GM23338 (cell line): ENCODE measurements around the gene FGF23. TPM values are rescaled to one million over a fixed set of nuclear protein-coding genes. Genes with fewer than 3 reads are reported as not detected.

Source experiments
- ATAC-seq: fragments of 200-7000 bp; cut with Tn5 transposase; 3 replicates; pipeline ENCODE4 v1.9.1; 2020
- DNase-seq: peaks from one replicate; pipeline ENCODE4 v3.0.0-alpha.2; 2015; ENCODE audit warnings: low spot score
- H2AFZ ChIP-seq: fragments of 200-600 bp; sonication (generic); 2 replicates; pipeline ENCODE4 v1.8.0; 2016; ENCODE audit warnings: antibody characterized with exemption, mild to moderate bottlenecking, moderate library complexity
- H3F3A ChIP-seq: fragments of 200-600 bp; sonication (generic); replicated peaks from 2 replicates; pipeline ENCODE4 v1.8.0; 2017; ENCODE audit warnings: antibody characterized with exemption, mixed run types, low read depth
- H3K27ac ChIP-seq: fragments of 200-600 bp; sonication (generic); 2 replicates; pipeline ENCODE4 v1.6.1; 2016; ENCODE audit warnings: low read depth
- H3K27me3 ChIP-seq: fragments of 200-600 bp; sonication (generic); 2 replicates; pipeline ENCODE4 v1.8.0; 2016; ENCODE audit warnings: mild to moderate bottlenecking, mixed run types, moderate library complexity; ENCODE audit not compliant: insufficient read depth
- H3K36me3 ChIP-seq: fragments of 200-600 bp; sonication (generic); 2 replicates; pipeline ENCODE4 v1.8.0; 2016; ENCODE audit warnings: mild to moderate bottlenecking; ENCODE audit not compliant: insufficient read depth
- H3K4me1 ChIP-seq: fragments of 200-600 bp; sonication (generic); 2 replicates; pipeline ENCODE4 v1.8.0; 2016; ENCODE audit warnings: mild to moderate bottlenecking, moderate library complexity; ENCODE audit not compliant: insufficient read depth
- H3K4me2 ChIP-seq: fragments of 200-600 bp; sonication (generic); 2 replicates; pipeline ENCODE4 v1.7.1; 2017; ENCODE audit warnings: mixed run types
- H3K4me3 ChIP-seq: fragments of 200-600 bp; sonication (generic); 2 replicates; pipeline ENCODE4 v1.6.1; 2016; ENCODE audit warnings: mixed run types
- H3K79me2 ChIP-seq: fragments of 200-600 bp; sonication (generic); replicated peaks from 2 replicates; pipeline ENCODE4 v1.8.0; 2017; ENCODE audit warnings: mild to moderate bottlenecking; ENCODE audit not compliant: insufficient read depth
- H3K9me2 ChIP-seq: fragments of 200-600 bp; sonication (generic); 2 replicates; pipeline ENCODE4 v1.8.0; 2017; ENCODE audit not compliant: insufficient read depth
- H4K20me1 ChIP-seq: fragments of 200-600 bp; sonication (generic); replicated peaks from 2 replicates; pipeline ENCODE4 v1.8.0; 2017; ENCODE audit warnings: mild to moderate bottlenecking; ENCODE audit not compliant: insufficient read depth
- H3K27ac Mint-ChIP-seq: 2 replicates; pipeline ENCODE4 v1.8.0; 2020; ENCODE audit warnings: inconsistent platforms, mild to moderate bottlenecking, moderate library complexity, mixed read lengths
- H3K27me3 Mint-ChIP-seq: 3 replicates; pipeline ENCODE4 v1.8.0; 2022; ENCODE audit warnings: low read depth, mild to moderate bottlenecking, moderate library complexity, mixed read lengths, inconsistent platforms; ENCODE audit not compliant: insufficient read depth, poor library complexity
- H3K36me3 Mint-ChIP-seq: 3 replicates; pipeline ENCODE4 v1.8.0; 2021; ENCODE audit warnings: low read depth, mild to moderate bottlenecking, inconsistent platforms, moderate library complexity, mixed read lengths
- H3K4me1 Mint-ChIP-seq: 3 replicates; pipeline ENCODE4 v1.8.0; 2020; ENCODE audit warnings: mild to moderate bottlenecking, inconsistent platforms, mixed read lengths
- H3K4me3 Mint-ChIP-seq: 3 replicates; pipeline ENCODE4 v1.8.0; 2021; ENCODE audit warnings: moderate library complexity, mild to moderate bottlenecking, inconsistent platforms, mixed read lengths
- H3K9me3 Mint-ChIP-seq: 3 replicates; pipeline ENCODE4 v1.8.0; 2020; ENCODE audit warnings: moderate library complexity, mild to moderate bottlenecking, inconsistent platforms, mixed read lengths
- CREB1 ChIP-seq: fragments of 250-450 bp; sonication (Bioruptor Pico); IDR thresholded peaks from 2 replicates; pipeline ENCODE4 v1.5.0; 2020; ENCODE audit warnings: low read depth, mild to moderate bottlenecking, moderate library complexity
- EZH2 ChIP-seq: fragments of 200-600 bp; sonication (generic); IDR thresholded peaks from one replicate; pipeline ENCODE4 v1.8.0; 2017; ENCODE audit warnings: antibody characterized with exemption, mild to moderate bottlenecking, low read depth; ENCODE audit not compliant: unreplicated experiment
- EZH2phosphoT487 ChIP-seq: fragments of 200-600 bp; sonication (generic); IDR thresholded peaks from one replicate; pipeline ENCODE4 v1.8.1; 2018; ENCODE audit warnings: antibody characterized with exemption; ENCODE audit not compliant: unreplicated experiment
- JUNB ChIP-seq: IDR thresholded peaks from one replicate; pipeline ENCODE4 v1.6.1; 2016; ENCODE audit warnings: antibody characterized with exemption; ENCODE audit not compliant: unreplicated experiment
- POLR2AphosphoS5 ChIP-seq: IDR thresholded peaks from 2 replicates; pipeline ENCODE4 v1.6.1; 2016; ENCODE audit warnings: antibody characterized with exemption, low read depth
- STAT1 ChIP-seq: IDR thresholded peaks from one replicate; pipeline ENCODE4 v1.6.1; 2016; ENCODE audit warnings: antibody characterized with exemption; ENCODE audit not compliant: unreplicated experiment
- ZNF114 ChIP-seq: fragments of 250-450 bp; sonication (Bioruptor Pico); IDR thresholded peaks from 2 replicates; pipeline ENCODE4 v1.5.0; 2020; ENCODE audit warnings: mild to moderate bottlenecking, moderate library complexity
- ZNF331 ChIP-seq: fragments of 250-450 bp; sonication (Bioruptor Pico); IDR thresholded peaks from 2 replicates; pipeline ENCODE4 v1.5.0; 2020; ENCODE audit warnings: low read depth, mild to moderate bottlenecking, moderate library complexity
- long read RNA-seq: library from polyadenylated mRNA; unstranded; transcript quantifications from one replicate; pipeline ENCODE4 v2.0.0, GENCODE V29; 2020; ENCODE audit not compliant: unreplicated experiment
- polyA plus RNA-seq: library from polyadenylated mRNA; unstranded; fragments of >200 nt; fragmentation: Nextera tagmentation; extraction: Ambion mirVana; gene quantifications from 2 replicates; pipeline ENCODE4 v1.2.1, GENCODE V29; 2016
- total RNA-seq: library from RNA; depleted of rRNA; stranded (reverse); fragments of >200 nt; shearing (Covaris generic); gene quantifications from 2 replicates; pipeline ENCODE4 v1.2.3, GENCODE V29; 2014; rRNA removed
- TF ChIP-seq, protein P1 (sequence below): IDR thresholded peaks from one replicate; pipeline ENCODE4 v1.6.1; 2018; ENCODE audit warnings: antibody characterized with exemption; ENCODE audit not compliant: unreplicated experiment
- TF ChIP-seq, protein P2 (sequence below): fragments of 250-450 bp; sonication (Bioruptor Pico); IDR thresholded peaks from 2 replicates; pipeline ENCODE4 v1.5.0; 2020; ENCODE audit warnings: mild to moderate bottlenecking, moderate library complexity
- TF ChIP-seq, protein P3 (sequence below): IDR thresholded peaks from 2 replicates; pipeline ENCODE4 v1.6.1; 2016; ENCODE audit warnings: antibody characterized with exemption

Gene FGF23
- total RNA-seq (0.23 and 0.56 TPM in 2 replicates), polyA plus RNA-seq (0.19 and 0.44 TPM in 2 replicates)
- long read RNA-seq, result 0 reads

DNA sequence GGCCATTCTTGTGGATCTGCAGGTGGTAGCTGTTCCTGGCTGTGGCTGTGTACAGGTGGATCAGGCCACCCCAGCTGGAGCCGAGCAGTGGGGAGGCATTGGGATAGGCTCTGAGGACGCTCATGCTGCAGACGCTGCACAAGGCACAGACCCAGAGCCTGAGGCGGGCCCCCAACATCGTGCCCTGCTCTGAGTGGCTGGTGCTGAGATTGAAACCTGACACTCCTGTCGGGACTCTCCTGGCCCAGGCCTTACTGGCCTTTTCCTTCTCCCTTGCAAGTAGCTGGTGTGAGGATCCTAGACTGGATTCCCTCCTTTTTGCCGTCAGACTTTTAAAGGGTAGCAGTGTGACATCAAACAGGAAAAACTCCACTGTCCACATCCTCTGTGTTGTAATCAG lies at the start of gene FGF23:
FGF23 (minus strand) TSS at position 308 of the 400 bp plus-strand sequence; CDS start at position 178, 130 bp downstream.
- peak; percentile 90 for DNase-seq
- TF ChIP-seq POLR2AphosphoS5, result peak; percentile 47; the same call in 1 of the 2 replicates
- no peak for TF ChIP-seq ZNF114 (CRISPR knock-in tag)
- Histone ChIP-seq H4K20me1 (no peaks in the 10 kb centered on the region), H3F3A (no peaks in the 10 kb centered on the region), H2AFZ (peak within 1 kb of the TSS; percentile 95), H3K79me2 (no peaks in the 10 kb centered on the region), H3K27me3 (no peaks in the 10 kb centered on the region), H3K9me2 (no peaks in the 10 kb centered on the region), H3K36me3 (no peaks in the 10 kb centered on the region), H3K27ac (no peak within 1 kb of the TSS), H3K4me2 (0 out of 2 replicates have a peak within 1 kb of the TSS, but pooled peaks have one; percentile 38), H3K4me3 (no peak within 1 kb of the TSS), H3K4me1 (peaks cover 5% of the 10 kb centered on the region; the same call in 1 of the 2 replicates)
- Mint-ChIP-seq H3K27ac (no peak within 1 kb of the TSS), H3K4me1 (peaks cover 4% of the 10 kb centered on the region), H3K9me3 (no peaks in the 10 kb centered on the region), H3K4me3 (no peak within 1 kb of the TSS), H3K36me3 (no peaks in the 10 kb centered on the region), H3K27me3 (peaks cover 2% of the 10 kb centered on the region)
- peak; percentile 98 for ATAC-seq

DNA sequence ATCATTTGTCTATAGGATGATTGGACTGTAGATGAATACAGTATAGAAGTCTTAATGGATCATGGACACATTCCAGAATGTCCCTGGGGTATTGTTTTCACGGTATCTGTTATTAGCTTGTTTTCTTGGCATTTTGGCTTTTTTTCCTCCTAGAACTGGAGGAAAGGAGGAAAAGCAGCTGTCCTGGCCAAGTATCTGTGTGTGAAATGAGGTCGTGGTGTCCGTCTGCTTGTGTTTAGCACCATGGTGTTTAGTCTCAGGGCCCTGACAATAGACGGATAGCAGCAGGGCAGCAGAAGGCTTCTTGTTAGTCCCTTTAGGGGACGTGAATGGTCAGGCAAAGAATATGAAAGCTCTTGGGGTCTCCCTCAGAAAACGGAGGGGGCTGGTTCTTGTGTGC lies 44.9 kb upstream of the FGF23 start:
- H3K36me3 ChIP-seq, result no peaks in the 10 kb centered on the region
- no peak for DNase-seq
- H3F3A ChIP-seq, result no peaks in the 10 kb centered on the region
- H3K79me2 ChIP-seq, result no peaks in the 10 kb centered on the region
- H3K4me1 ChIP-seq, result no peaks in the 10 kb centered on the region
- no peak overlapping the region for H3K4me3 Mint-ChIP-seq
- H3K4me3 ChIP-seq, result no peak overlapping the region
- peaks cover 2% of the 10 kb centered on the region for H3K27me3 Mint-ChIP-seq
- H3K27ac Mint-ChIP-seq, result no peak overlapping the region
- H3K4me2 ChIP-seq, result no peak overlapping the region
- no peaks in the 10 kb centered on the region for H3K36me3 Mint-ChIP-seq
- no peaks in the 10 kb centered on the region for H4K20me1 ChIP-seq
- H3K4me1 Mint-ChIP-seq, result peaks cover 4% of the 10 kb centered on the region; the same call in 2 of the 3 replicates
- H2AFZ ChIP-seq, result peak overlapping the region; percentile 43; the same call in 1 of the 2 replicates
- H3K27me3 ChIP-seq, result no peaks in the 10 kb centered on the region
- no peak for ATAC-seq
- no peak overlapping the region for H3K27ac ChIP-seq
- H3K9me3 Mint-ChIP-seq, result no peaks in the 10 kb centered on the region
- H3K9me2 ChIP-seq, result no peaks in the 10 kb centered on the region
- TF ChIP-seq ZNF331 (CRISPR knock-in tag), result no peak
- no peak for TF ChIP-seq CREB1
- TF ChIP-seq, protein P1, sequence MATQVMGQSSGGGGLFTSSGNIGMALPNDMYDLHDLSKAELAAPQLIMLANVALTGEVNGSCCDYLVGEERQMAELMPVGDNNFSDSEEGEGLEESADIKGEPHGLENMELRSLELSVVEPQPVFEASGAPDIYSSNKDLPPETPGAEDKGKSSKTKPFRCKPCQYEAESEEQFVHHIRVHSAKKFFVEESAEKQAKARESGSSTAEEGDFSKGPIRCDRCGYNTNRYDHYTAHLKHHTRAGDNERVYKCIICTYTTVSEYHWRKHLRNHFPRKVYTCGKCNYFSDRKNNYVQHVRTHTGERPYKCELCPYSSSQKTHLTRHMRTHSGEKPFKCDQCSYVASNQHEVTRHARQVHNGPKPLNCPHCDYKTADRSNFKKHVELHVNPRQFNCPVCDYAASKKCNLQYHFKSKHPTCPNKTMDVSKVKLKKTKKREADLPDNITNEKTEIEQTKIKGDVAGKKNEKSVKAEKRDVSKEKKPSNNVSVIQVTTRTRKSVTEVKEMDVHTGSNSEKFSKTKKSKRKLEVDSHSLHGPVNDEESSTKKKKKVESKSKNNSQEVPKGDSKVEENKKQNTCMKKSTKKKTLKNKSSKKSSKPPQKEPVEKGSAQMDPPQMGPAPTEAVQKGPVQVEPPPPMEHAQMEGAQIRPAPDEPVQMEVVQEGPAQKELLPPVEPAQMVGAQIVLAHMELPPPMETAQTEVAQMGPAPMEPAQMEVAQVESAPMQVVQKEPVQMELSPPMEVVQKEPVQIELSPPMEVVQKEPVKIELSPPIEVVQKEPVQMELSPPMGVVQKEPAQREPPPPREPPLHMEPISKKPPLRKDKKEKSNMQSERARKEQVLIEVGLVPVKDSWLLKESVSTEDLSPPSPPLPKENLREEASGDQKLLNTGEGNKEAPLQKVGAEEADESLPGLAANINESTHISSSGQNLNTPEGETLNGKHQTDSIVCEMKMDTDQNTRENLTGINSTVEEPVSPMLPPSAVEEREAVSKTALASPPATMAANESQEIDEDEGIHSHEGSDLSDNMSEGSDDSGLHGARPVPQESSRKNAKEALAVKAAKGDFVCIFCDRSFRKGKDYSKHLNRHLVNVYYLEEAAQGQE, result no peak
- TF ChIP-seq, protein P2, sequence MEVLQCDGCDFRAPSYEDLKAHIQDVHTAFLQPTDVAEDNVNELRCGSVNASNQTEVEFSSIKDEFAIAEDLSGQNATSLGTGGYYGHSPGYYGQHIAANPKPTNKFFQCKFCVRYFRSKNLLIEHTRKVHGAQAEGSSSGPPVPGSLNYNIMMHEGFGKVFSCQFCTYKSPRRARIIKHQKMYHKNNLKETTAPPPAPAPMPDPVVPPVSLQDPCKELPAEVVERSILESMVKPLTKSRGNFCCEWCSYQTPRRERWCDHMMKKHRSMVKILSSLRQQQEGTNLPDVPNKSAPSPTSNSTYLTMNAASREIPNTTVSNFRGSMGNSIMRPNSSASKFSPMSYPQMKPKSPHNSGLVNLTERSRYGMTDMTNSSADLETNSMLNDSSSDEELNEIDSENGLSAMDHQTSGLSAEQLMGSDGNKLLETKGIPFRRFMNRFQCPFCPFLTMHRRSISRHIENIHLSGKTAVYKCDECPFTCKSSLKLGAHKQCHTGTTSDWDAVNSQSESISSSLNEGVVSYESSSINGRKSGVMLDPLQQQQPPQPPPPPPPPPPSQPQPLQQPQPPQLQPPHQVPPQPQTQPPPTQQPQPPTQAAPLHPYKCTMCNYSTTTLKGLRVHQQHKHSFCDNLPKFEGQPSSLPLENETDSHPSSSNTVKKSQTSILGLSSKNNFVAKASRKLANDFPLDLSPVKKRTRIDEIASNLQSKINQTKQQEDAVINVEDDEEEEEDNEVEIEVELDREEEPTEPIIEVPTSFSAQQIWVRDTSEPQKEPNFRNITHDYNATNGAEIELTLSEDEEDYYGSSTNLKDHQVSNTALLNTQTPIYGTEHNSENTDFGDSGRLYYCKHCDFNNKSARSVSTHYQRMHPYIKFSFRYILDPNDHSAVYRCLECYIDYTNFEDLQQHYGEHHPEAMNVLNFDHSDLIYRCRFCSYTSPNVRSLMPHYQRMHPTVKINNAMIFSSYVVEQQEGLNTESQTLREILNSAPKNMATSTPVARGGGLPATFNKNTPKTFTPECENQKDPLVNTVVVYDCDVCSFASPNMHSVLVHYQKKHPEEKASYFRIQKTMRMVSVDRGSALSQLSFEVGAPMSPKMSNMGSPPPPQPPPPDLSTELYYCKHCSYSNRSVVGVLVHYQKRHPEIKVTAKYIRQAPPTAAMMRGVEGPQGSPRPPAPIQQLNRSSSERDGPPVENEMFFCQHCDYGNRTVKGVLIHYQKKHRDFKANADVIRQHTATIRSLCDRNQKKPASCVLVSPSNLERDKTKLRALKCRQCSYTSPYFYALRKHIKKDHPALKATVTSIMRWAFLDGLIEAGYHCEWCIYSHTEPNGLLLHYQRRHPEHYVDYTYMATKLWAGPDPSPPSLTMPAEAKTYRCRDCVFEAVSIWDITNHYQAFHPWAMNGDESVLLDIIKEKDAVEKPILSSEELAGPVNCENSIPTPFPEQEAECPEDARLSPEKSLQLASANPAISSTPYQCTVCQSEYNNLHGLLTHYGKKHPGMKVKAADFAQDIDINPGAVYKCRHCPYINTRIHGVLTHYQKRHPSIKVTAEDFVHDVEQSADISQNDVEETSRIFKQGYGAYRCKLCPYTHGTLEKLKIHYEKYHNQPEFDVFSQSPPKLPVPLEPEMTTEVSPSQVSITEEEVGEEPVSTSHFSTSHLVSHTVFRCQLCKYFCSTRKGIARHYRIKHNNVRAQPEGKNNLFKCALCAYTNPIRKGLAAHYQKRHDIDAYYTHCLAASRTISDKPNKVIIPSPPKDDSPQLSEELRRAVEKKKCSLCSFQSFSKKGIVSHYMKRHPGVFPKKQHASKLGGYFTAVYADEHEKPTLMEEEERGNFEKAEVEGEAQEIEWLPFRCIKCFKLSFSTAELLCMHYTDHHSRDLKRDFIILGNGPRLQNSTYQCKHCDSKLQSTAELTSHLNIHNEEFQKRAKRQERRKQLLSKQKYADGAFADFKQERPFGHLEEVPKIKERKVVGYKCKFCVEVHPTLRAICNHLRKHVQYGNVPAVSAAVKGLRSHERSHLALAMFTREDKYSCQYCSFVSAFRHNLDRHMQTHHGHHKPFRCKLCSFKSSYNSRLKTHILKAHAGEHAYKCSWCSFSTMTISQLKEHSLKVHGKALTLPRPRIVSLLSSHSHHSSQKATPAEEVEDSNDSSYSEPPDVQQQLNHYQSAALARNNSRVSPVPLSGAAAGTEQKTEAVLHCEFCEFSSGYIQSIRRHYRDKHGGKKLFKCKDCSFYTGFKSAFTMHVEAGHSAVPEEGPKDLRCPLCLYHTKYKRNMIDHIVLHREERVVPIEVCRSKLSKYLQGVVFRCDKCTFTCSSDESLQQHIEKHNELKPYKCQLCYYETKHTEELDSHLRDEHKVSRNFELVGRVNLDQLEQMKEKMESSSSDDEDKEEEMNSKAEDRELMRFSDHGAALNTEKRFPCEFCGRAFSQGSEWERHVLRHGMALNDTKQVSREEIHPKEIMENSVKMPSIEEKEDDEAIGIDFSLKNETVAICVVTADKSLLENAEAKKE (CRISPR knock-in tag), result no peak
- TF ChIP-seq EZH2, result no peak
- no peak for TF ChIP-seq EZH2phosphoT487
- no peak for TF ChIP-seq STAT1
- TF ChIP-seq JUNB, result no peak
- no peak for TF ChIP-seq POLR2AphosphoS5
- TF ChIP-seq, protein P3, sequence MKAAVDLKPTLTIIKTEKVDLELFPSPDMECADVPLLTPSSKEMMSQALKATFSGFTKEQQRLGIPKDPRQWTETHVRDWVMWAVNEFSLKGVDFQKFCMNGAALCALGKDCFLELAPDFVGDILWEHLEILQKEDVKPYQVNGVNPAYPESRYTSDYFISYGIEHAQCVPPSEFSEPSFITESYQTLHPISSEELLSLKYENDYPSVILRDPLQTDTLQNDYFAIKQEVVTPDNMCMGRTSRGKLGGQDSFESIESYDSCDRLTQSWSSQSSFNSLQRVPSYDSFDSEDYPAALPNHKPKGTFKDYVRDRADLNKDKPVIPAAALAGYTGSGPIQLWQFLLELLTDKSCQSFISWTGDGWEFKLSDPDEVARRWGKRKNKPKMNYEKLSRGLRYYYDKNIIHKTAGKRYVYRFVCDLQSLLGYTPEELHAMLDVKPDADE, result no peak
